CD4-positive, alpha-beta T cell (primary cell): ENCODE results near the gene RPLP1. TPM values are rescaled to one million over a fixed set of nuclear protein-coding genes. Genes with fewer than 3 reads are reported as not detected.

Experiments
- ATAC-seq: fragments of 200-7000 bp; cut with Tn5 transposase; one replicate; pipeline ENCODE4 v1.10.0; 2022; ENCODE audit warnings: mild to moderate bottlenecking; ENCODE audit not compliant: poor library complexity
- CTCF ChIA-PET: fragments of 350-600 bp; sonication (Branson Sonifier 250); formaldehyde crosslinking; loops from one replicate; lab custom pipeline; 2021; ENCODE audit warnings: antibody characterized with exemption, inconsistent platforms; lab: Charles Lee
- POLR2A ChIA-PET: fragments of 350-600 bp; sonication (Branson Sonifier 250); formaldehyde crosslinking; loops from one replicate; lab custom pipeline; 2021; ENCODE audit warnings: antibody characterized with exemption, inconsistent platforms; lab: Charles Lee
- DNase-seq, 14 experiments: peaks; one replicate each; pipeline ENCODE4 v3.0.0-alpha.2; 2013 to 2020; ENCODE audit warnings: mixed read lengths in 2 of 14
- H3K27ac ChIP-seq, 2 donors: one replicate each; pipeline versions ENCODE4 v1.5.1 to v1.7.0; 2013; ENCODE audit warnings: low read length in 2 of 2, low read depth in 1 of 2, mild to moderate bottlenecking in 1 of 2
- H3K27me3 ChIP-seq, 2 experiments: 1 replicate in 1 of 2; 2 replicates in 1 of 2; pipeline versions ENCODE4 v1.6.1 to v1.7.0; 2013; ENCODE audit warnings: low read length in 2 of 2, control low read depth in 1 of 2, mild to moderate bottlenecking in 1 of 2, moderate library complexity in 1 of 2; ENCODE audit not compliant: insufficient read depth in 2 of 2, control insufficient read depth in 1 of 2
- H3K36me3 ChIP-seq: one replicate; pipeline ENCODE4 v1.6.1; 2013; ENCODE audit warnings: low read length, control low read depth; ENCODE audit not compliant: insufficient read depth
- H3K4me1 ChIP-seq: one replicate; pipeline ENCODE4 v1.6.1; 2013; ENCODE audit warnings: low read length, control low read depth; ENCODE audit not compliant: insufficient read depth
- H3K4me3 ChIP-seq: one replicate; pipeline ENCODE4 v1.5.1; 2013; ENCODE audit warnings: mild to moderate bottlenecking, low read length, moderate library complexity
- H3K9me3 ChIP-seq, 2 experiments: 1 replicate in 1 of 2; 2 replicates in 1 of 2; pipeline versions ENCODE4 v1.6.1 to v1.7.0; 2013; ENCODE audit warnings: low read length in 2 of 2, mild to moderate bottlenecking in 2 of 2, control low read depth in 1 of 2, moderate library complexity in 1 of 2; ENCODE audit not compliant: control insufficient read depth in 1 of 2, insufficient read depth in 1 of 2
- H3K27ac Mint-ChIP-seq: one replicate; pipeline ENCODE4 v1.8.0; 2020; ENCODE audit warnings: mixed read lengths
- H3K27me3 Mint-ChIP-seq: one replicate; pipeline ENCODE4 v1.8.0; 2021; ENCODE audit warnings: mixed read lengths
- H3K36me3 Mint-ChIP-seq: one replicate; pipeline ENCODE4 v1.8.0; 2021; ENCODE audit warnings: low read depth, mixed read lengths
- H3K4me1 Mint-ChIP-seq: one replicate; pipeline ENCODE4 v1.8.0; 2021; ENCODE audit warnings: low read depth, mixed read lengths
- H3K4me3 Mint-ChIP-seq: one replicate; pipeline ENCODE4 v1.8.0; 2020; ENCODE audit warnings: mild to moderate bottlenecking, mixed read lengths
- H3K9me3 Mint-ChIP-seq: one replicate; pipeline ENCODE4 v1.8.0; 2020; ENCODE audit warnings: mixed read lengths
- intact Hi-C, 2 experiments: fragments of 100-400 bp; cut with DNase I in 1 of 2; cut with micrococcal nuclease in 1 of 2; formaldehyde crosslinking; loops; one replicate each; pipeline versions ENCODE4 v1.15.1 to v1.9.0; 2023 to 2025; cut with DNase I, micrococcal nuclease
- total RNA-seq, 174 experiments: library from RNA in 2 of 174; stranded (reverse) in 2 of 174; gene quantifications; one replicate each; pipeline ENCODE4 v1.2.3 and lab custom pipeline; 2021 to 2026
- TF ChIP-seq, protein P1 (sequence below): fragments of 200-600 bp; IDR thresholded peaks from one replicate; pipeline ENCODE4 v1.8.0; 2022; ENCODE audit warnings: antibody characterized with exemption, mild to moderate bottlenecking

Gene RPLP1
- total RNA-seq, 2 experiments from 2014 or later = 2,527 to 2,615 TPM

- H3K9me3 ChIP-seq = no peaks in the 10 kb centered on the region
- Mint-ChIP-seq H3K36me3 (no peaks in the 10 kb centered on the region), H3K9me3 (no peaks in the 10 kb centered on the region), H3K27ac (peak overlapping the region; percentile 90), H3K27me3 (no peaks in the 10 kb centered on the region), H3K4me1 (peaks cover 29% of the 10 kb centered on the region), H3K4me3 (peak overlapping the region; percentile 70)
- ATAC-seq (peak; percentile 88), DNase-seq (peak; percentile 74 to 97 (median 81))
- intact Hi-C loops = loop anchor here (1.0 to 5.0 kb wide), 7 partner anchors 16 to 1089 kb away; partner anchors contain the start of genes RPLP1 (in 2 of the 2) and TLE3 (in 1 of the 2)
- H3K4me1 ChIP-seq = peaks cover 39% of the 10 kb centered on the region
- H3K27me3 ChIP-seq = no peaks in the 10 kb centered on the region
- peak overlapping the region; percentile 15 for H3K4me3 ChIP-seq
- peak overlapping the region; percentile 91 for H3K27ac ChIP-seq
- POLR2A ChIA-PET = interaction anchor here (0.9 to 3.9 kb wide), 10 partner anchors 15 to 1067 kb away, joined by 3 to 96 read pairs (median 5); partner anchors contain the start of genes RPLP1 and TLE3
- CTCF ChIA-PET = interaction anchor here (0.7 to 2.3 kb wide), 6 partner anchors 8 to 629 kb away, joined by 3 to 10 read pairs (median 6); partner anchors contain the start of genes RPLP1 and TLE3
- TF ChIP-seq, protein P1, sequence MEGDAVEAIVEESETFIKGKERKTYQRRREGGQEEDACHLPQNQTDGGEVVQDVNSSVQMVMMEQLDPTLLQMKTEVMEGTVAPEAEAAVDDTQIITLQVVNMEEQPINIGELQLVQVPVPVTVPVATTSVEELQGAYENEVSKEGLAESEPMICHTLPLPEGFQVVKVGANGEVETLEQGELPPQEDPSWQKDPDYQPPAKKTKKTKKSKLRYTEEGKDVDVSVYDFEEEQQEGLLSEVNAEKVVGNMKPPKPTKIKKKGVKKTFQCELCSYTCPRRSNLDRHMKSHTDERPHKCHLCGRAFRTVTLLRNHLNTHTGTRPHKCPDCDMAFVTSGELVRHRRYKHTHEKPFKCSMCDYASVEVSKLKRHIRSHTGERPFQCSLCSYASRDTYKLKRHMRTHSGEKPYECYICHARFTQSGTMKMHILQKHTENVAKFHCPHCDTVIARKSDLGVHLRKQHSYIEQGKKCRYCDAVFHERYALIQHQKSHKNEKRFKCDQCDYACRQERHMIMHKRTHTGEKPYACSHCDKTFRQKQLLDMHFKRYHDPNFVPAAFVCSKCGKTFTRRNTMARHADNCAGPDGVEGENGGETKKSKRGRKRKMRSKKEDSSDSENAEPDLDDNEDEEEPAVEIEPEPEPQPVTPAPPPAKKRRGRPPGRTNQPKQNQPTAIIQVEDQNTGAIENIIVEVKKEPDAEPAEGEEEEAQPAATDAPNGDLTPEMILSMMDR = no peak
- no peaks in the 10 kb centered on the region for H3K36me3 ChIP-seq
Observed at GRCh38 chr15:69468241-69469121, 15.9 kb downstream of the RPLP1 start.

GRCh38 chr15:69469467-69470201, 17.0 kb downstream of the RPLP1 start:
- Mint-ChIP-seq H3K4me3 (no peak overlapping the region), H3K36me3 (no peaks in the 10 kb centered on the region), H3K27me3 (no peaks in the 10 kb centered on the region), H3K4me1 (peaks cover 29% of the 10 kb centered on the region), H3K27ac (peak overlapping the region; percentile 90), H3K9me3 (no peaks in the 10 kb centered on the region)
- H3K4me1 ChIP-seq = peaks cover 37% of the 10 kb centered on the region
- no peaks in the 10 kb centered on the region for H3K36me3 ChIP-seq
- DNase-seq (no peak), ATAC-seq (no peak)
- ChIA-PET POLR2A (interaction anchor here (1.1 to 3.9 kb wide), 4 partner anchors 16 to 651 kb away, joined by 3 to 96 read pairs (median 3); partner anchors contain the start of genes KIF23 and RPLP1), CTCF (interaction anchor here (1.9 to 2.3 kb wide), 2 partner anchors 9 to 17 kb away, joined by 10 read pairs; partner anchors contain the start of gene RPLP1)
- peak overlapping the region; percentile 91 for H3K27ac ChIP-seq
- TF ChIP-seq, protein P1 = no peak
- intact Hi-C loops = loop anchor here (2.0 to 10.0 kb wide), 6 partner anchors 17 to 1255 kb away; partner anchors contain the start of gene RPLP1 (in 1 of the 2)
- H3K4me3 ChIP-seq = no peak overlapping the region
- no peaks in the 10 kb centered on the region for H3K27me3 ChIP-seq
- H3K9me3 ChIP-seq = no peaks in the 10 kb centered on the region

DNA sequence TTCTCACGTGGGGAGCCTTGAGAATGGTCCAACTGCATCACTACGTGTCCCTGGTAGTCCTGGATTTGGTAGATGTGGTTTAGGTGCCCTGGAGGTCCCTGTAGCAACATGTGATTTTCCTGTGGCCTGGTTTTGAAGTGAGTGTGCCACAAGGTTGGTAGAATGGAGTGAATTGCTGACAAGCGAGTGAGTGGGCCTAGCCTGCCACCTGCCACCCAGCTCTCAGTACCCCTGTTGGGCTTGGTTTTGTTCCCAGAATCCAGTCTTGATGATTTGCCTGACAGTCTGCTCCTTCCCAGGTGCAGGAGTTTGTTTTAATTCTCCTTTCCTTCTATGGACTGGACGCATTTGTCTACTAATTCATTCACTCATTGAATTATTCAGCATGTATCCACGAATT, 19.4 kb downstream of the RPLP1 start:
- no peak for ATAC-seq
- no peaks in the 10 kb centered on the region for H3K9me3 Mint-ChIP-seq
- peak in 1 of 14 experiments; percentile 11 for DNase-seq
- no peaks in the 10 kb centered on the region for H3K27me3 Mint-ChIP-seq
- H3K9me3 ChIP-seq = no peaks in the 10 kb centered on the region
- no peaks in the 10 kb centered on the region for H3K36me3 Mint-ChIP-seq
- TF ChIP-seq, protein P1 = no peak
- H3K27me3 ChIP-seq = peaks cover 0 to 2% of the 10 kb centered on the region in 2 experiments
- no peaks in the 10 kb centered on the region for H3K36me3 ChIP-seq
- H3K4me1 Mint-ChIP-seq = peaks cover 25% of the 10 kb centered on the region
- no peak overlapping the region for H3K4me3 Mint-ChIP-seq
- ChIA-PET POLR2A (interaction anchor here (1.1 kb wide), 1 partner anchor 9 kb away, joined by 7 read pairs; no protein-coding TSS in a partner anchor), CTCF (no interaction called here)
- no peak overlapping the region for H3K4me3 ChIP-seq
- no peak overlapping the region for H3K27ac ChIP-seq
- H3K27ac Mint-ChIP-seq = peak overlapping the region; percentile 18
- intact Hi-C loops = loop anchor here (10.0 kb wide), 2 partner anchors 283 to 1253 kb away; no protein-coding TSS in a partner anchor
- H3K4me1 ChIP-seq = peaks cover 35% of the 10 kb centered on the region
